GM23248 (cell line): ENCODE results near the gene RET. TPM values are rescaled to one million over a fixed set of nuclear protein-coding genes. Genes with fewer than 3 reads are reported as not detected.

Experiments used
- DNase-seq: peaks from one replicate; pipeline ENCODE4 v3.0.0-alpha.2; 2015
- H2AFZ ChIP-seq: fragments of 200-600 bp; sonication (generic); 2 replicates; pipeline ENCODE4 v1.6.1; 2016; ENCODE audit warnings: antibody characterized with exemption
- H3F3A ChIP-seq: fragments of 200-600 bp; sonication (generic); 2 replicates; pipeline ENCODE4 v1.6.1; 2016; ENCODE audit warnings: mild to moderate bottlenecking, antibody characterized with exemption, mixed run types; ENCODE audit not compliant: insufficient read depth
- H3K27ac ChIP-seq: fragments of 200-600 bp; sonication (generic); 2 replicates; pipeline ENCODE4 v1.5.1; 2016; ENCODE audit warnings: mild to moderate bottlenecking
- H3K27me3 ChIP-seq: fragments of 200-600 bp; sonication (generic); replicated peaks from 2 replicates; pipeline ENCODE4 v1.6.1; 2016; ENCODE audit warnings: mild to moderate bottlenecking; ENCODE audit not compliant: insufficient read depth
- H3K36me3 ChIP-seq: fragments of 200-600 bp; sonication (generic); 2 replicates; pipeline ENCODE4 v1.6.1; 2016; ENCODE audit warnings: low read depth, mild to moderate bottlenecking
- H3K4me1 ChIP-seq: fragments of 200-600 bp; sonication (generic); 2 replicates; pipeline ENCODE4 v1.6.1; 2016; ENCODE audit warnings: mild to moderate bottlenecking; ENCODE audit not compliant: insufficient read depth
- H3K4me2 ChIP-seq: fragments of 200-600 bp; sonication (generic); one replicate; pipeline ENCODE4 v1.6.1; 2016; ENCODE audit warnings: mild to moderate bottlenecking; ENCODE audit not compliant: unreplicated experiment
- H3K4me3 ChIP-seq: fragments of 200-600 bp; sonication (generic); 2 replicates; pipeline ENCODE4 v1.5.1; 2016; ENCODE audit warnings: mild to moderate bottlenecking
- H3K79me2 ChIP-seq: fragments of 200-600 bp; sonication (generic); 2 replicates; pipeline ENCODE4 v1.6.1; 2016; ENCODE audit warnings: mild to moderate bottlenecking; ENCODE audit not compliant: insufficient read depth
- H3K9ac ChIP-seq: fragments of 200-600 bp; sonication (generic); 2 replicates; pipeline ENCODE4 v1.6.1; 2016; ENCODE audit warnings: mild to moderate bottlenecking
- H3K9me2 ChIP-seq: fragments of 200-600 bp; sonication (generic); 2 replicates; pipeline ENCODE4 v1.6.1; 2016; ENCODE audit warnings: mixed run types, mild to moderate bottlenecking, moderate library complexity; ENCODE audit not compliant: insufficient read depth
- H3K9me3 ChIP-seq: fragments of 200-600 bp; sonication (generic); one replicate; pipeline ENCODE4 v1.6.1; 2017; ENCODE audit warnings: low read depth
- H4K20me1 ChIP-seq: fragments of 200-600 bp; sonication (generic); 2 replicates; pipeline ENCODE4 v1.6.0; 2016; ENCODE audit not compliant: insufficient read depth
- EZH2 ChIP-seq: fragments of 200-600 bp; sonication (generic); IDR thresholded peaks from 2 replicates; pipeline ENCODE4 v1.6.1; 2018; ENCODE audit warnings: antibody characterized with exemption, mild to moderate bottlenecking; ENCODE audit not compliant: insufficient read depth, poor library complexity, severe bottlenecking
- EZH2phosphoT487 ChIP-seq: fragments of 200-600 bp; sonication (generic); IDR thresholded peaks from 2 replicates; pipeline ENCODE4 v1.6.1; 2018; ENCODE audit warnings: antibody characterized with exemption, moderate library complexity, mild to moderate bottlenecking, low read depth; ENCODE audit not compliant: insufficient read depth
- WGBS, 2 experiments: methylation state at CpG; one replicate each; pipeline ENCODE4 v1.1.6; 2015 to 2017; ENCODE audit warnings: low lambda C conversion rate in 2 of 2, low coverage in 1 of 2; ENCODE audit errors: missing lambda C conversion rate in 2 of 2; 5-methylcytosine and 5-hydroxymethylcytosine counted together
- in situ Hi-C: fragments of 300-500 bp; cut with MboI; formaldehyde crosslinking; loops from 2 replicates; pipeline ENCODE4 v1.15.0; 2020
- polyA plus RNA-seq: library from polyadenylated mRNA; unstranded; fragments of >200 nt; fragmentation: Nextera tagmentation; extraction: Ambion mirVana; gene quantifications from 2 replicates; pipeline ENCODE4 v1.2.1, GENCODE V29; 2016
- total RNA-seq: library from RNA; depleted of rRNA; stranded (reverse); fragments of >200 nt; shearing (Covaris generic); gene quantifications from 2 replicates; pipeline ENCODE4 v1.2.3, GENCODE V29; 2014

RET gene
- total and polyA plus RNA-seq, 2 experiments from 2014 or later: not detected

DNA sequence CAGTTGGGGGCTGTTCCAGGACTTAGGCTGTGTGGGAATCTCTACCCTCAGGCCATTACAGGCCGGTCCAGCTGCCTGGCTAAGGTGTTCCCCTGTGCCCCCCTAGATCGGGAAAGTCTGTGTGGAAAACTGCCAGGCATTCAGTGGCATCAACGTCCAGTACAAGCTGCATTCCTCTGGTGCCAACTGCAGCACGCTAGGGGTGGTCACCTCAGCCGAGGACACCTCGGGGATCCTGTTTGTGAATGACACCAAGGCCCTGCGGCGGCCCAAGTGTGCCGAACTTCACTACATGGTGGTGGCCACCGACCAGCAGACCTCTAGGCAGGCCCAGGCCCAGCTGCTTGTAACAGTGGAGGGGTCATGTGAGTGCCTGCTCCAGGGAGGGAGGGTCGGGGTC, 34.2 kb downstream of the RET start:
- no peaks in the 10 kb centered on the region for H3F3A ChIP-seq
- H3K9me3 ChIP-seq: no peaks in the 10 kb centered on the region
- 77 to 81% methylated on average over 11 of the region's 11 CpGs for WGBS, 2 experiments
- no peaks in the 10 kb centered on the region for H3K79me2 ChIP-seq
- H3K4me3 ChIP-seq: no peak overlapping the region
- H3K9me2 ChIP-seq: no peaks in the 10 kb centered on the region
- H4K20me1 ChIP-seq: no peaks in the 10 kb centered on the region
- DNase-seq: no peak
- H3K27ac ChIP-seq: no peak overlapping the region
- no peak overlapping the region for H2AFZ ChIP-seq
- H3K4me1 ChIP-seq: peaks cover 3% of the 10 kb centered on the region
- H3K36me3 ChIP-seq: no peaks in the 10 kb centered on the region
- no peaks in the 10 kb centered on the region for H3K27me3 ChIP-seq
- no peak overlapping the region for H3K9ac ChIP-seq
- in situ Hi-C loops: no loop called here
- no peak overlapping the region for H3K4me2 ChIP-seq
- no peak for TF ChIP-seq EZH2phosphoT487
- no peak for TF ChIP-seq EZH2

DNA sequence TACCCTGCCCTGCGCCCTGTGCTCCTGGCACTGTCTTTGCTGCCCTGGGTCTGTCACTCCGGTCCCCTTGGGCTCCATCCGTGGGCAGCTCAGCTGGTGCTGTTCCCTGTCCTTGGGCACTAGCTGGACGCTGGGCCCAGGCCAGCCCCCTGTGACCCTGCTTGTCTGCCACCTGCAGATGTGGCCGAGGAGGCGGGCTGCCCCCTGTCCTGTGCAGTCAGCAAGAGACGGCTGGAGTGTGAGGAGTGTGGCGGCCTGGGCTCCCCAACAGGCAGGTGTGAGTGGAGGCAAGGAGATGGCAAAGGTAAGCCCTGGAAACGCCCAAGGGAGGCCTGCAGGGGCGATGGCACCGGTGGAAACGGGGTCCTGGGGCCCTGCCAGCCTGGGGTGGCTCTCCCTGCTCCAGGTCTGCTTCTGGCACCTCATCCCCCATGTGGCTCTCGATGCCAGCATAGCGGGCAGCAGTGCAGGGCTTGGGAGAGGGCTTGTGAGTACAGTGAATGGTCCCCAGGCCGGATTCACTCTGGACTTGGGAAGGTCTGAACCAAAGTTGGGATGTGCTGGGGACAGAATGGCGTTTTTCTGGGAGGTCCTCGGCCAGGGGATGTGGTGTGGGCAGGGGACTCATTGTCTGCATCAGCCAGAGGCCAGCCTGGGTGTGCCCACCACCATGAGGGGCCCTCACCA, 35.2 kb downstream of the RET start:
- no peak for DNase-seq
- no peak overlapping the region for H2AFZ ChIP-seq
- H3K9me3 ChIP-seq: no peaks in the 10 kb centered on the region
- no peak overlapping the region for H3K4me2 ChIP-seq
- no peaks in the 10 kb centered on the region for H3K79me2 ChIP-seq
- H3K27me3 ChIP-seq: no peaks in the 10 kb centered on the region
- H3K9me2 ChIP-seq: no peaks in the 10 kb centered on the region
- no peak overlapping the region for H3K27ac ChIP-seq
- H3K4me1 ChIP-seq: peaks cover 3% of the 10 kb centered on the region
- H4K20me1 ChIP-seq: no peaks in the 10 kb centered on the region
- 82 to 84% methylated on average over 17 of the region's 17 CpGs for WGBS, 2 experiments
- H3K36me3 ChIP-seq: no peaks in the 10 kb centered on the region
- in situ Hi-C loops: no loop called here
- H3K4me3 ChIP-seq: no peak overlapping the region
- H3K9ac ChIP-seq: no peak overlapping the region
- H3F3A ChIP-seq: no peaks in the 10 kb centered on the region
- TF ChIP-seq EZH2: no peak
- no peak for TF ChIP-seq EZH2phosphoT487

DNA sequence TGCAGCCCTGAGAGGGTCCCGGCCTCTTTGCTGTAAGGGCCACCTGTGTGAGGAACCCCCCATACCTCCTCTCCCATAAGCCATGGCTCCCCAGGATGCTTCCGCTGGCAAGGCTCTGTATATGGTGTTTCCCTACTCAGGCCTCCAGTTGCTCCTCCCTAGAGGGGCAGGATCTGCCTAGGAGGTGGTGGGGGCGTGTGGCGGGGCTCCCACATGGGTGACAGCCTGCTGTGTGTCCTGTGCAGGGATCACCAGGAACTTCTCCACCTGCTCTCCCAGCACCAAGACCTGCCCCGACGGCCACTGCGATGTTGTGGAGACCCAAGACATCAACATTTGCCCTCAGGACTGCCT, 35.7 kb downstream of the RET start:
- in situ Hi-C loops: no loop called here
- peaks cover 3% of the 10 kb centered on the region for H3K4me1 ChIP-seq

DNA sequence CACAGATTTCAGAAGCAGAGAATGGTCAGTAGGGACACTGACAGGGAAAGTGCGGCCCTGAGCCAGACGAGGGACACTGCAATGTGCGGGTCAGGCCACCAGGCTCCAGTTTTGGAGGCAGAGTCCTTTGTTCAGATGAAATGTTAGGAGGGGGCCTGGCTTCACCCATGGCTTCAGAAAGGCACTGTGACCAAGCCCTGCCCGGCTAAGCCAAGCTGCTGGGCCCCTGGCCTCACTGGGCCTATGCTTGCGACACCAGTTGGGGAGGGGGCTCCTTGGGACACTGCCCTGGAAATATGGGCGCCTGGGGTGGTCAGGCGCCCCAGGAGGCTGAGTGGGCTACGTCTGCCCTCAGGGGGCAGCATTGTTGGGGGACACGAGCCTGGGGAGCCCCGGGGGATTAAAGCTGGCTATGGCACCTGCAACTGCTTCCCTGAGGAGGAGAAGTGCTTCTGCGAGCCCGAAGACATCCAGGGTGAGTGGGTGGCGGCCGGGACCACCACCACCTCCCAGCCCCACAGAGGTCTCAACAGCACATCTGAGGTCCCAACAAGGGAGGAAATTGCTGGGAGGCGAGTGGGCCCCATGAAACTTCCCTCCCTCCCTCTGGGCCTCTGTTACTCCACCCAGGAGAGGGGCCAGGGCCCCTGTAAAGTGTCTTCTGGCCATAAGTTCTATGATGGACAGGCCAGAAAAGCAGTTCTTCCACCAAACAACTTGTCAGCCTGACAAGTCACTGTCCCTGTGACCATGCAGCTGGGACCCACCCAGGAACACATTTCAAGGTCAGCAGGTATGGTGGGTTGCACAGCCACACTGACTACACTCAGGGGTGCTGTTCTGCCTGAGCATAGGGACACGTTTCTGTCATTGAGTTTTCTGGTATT, 36.6 kb downstream of the RET start:
- in situ Hi-C loops: no loop called here
- H2AFZ ChIP-seq: no peak overlapping the region
- no peaks in the 10 kb centered on the region for H3K9me3 ChIP-seq
- peaks cover 3% of the 10 kb centered on the region for H3K4me1 ChIP-seq
- no peaks in the 10 kb centered on the region for H4K20me1 ChIP-seq
- TF ChIP-seq EZH2 (no peak), EZH2phosphoT487 (no peak)
- DNase-seq: no peak
- no peaks in the 10 kb centered on the region for H3K9me2 ChIP-seq
- H3F3A ChIP-seq: no peaks in the 10 kb centered on the region
- no peak overlapping the region for H3K9ac ChIP-seq
- H3K27me3 ChIP-seq: no peaks in the 10 kb centered on the region
- H3K79me2 ChIP-seq: no peaks in the 10 kb centered on the region
- H3K36me3 ChIP-seq: no peaks in the 10 kb centered on the region
- no peak overlapping the region for H3K27ac ChIP-seq
- no peak overlapping the region for H3K4me2 ChIP-seq
- H3K4me3 ChIP-seq: no peak overlapping the region
- WGBS, 2 experiments: 80 to 82% methylated on average over 15 to 16 of the region's 16 CpGs

More for the DNA sequence above, 35.7 kb downstream of the RET start:
- 78 to 88% methylated on average over 6 of the region's 7 CpGs for WGBS, 2 experiments
- Histone ChIP-seq H3F3A (no peaks in the 10 kb centered on the region), H3K9me3 (no peaks in the 10 kb centered on the region), H3K27me3 (no peaks in the 10 kb centered on the region), H3K36me3 (no peaks in the 10 kb centered on the region), H2AFZ (no peak overlapping the region), H3K4me2 (no peak overlapping the region), H3K4me3 (no peak overlapping the region), H3K79me2 (no peaks in the 10 kb centered on the region), H3K9me2 (no peaks in the 10 kb centered on the region), H3K9ac (no peak overlapping the region), H4K20me1 (no peaks in the 10 kb centered on the region), H3K27ac (no peak overlapping the region)
- DNase-seq: no peak
- TF ChIP-seq EZH2phosphoT487 (no peak), EZH2 (no peak)
